T-helper 1 cell (primary cell): Measurements from ENCODE around the gene SRGAP1.
"Not testable (repeated sequence)": the region's sequence is repeated elsewhere in the genome, so short reads cannot be mapped to it uniquely, and the experiment has no call there.

ENCODE experiments used
- DNase-seq, 5 donors: peaks; one replicate each; pipeline ENCODE4 v3.0.0-alpha.2; 2012 to 2020

SRGAP1 gene

DNA sequence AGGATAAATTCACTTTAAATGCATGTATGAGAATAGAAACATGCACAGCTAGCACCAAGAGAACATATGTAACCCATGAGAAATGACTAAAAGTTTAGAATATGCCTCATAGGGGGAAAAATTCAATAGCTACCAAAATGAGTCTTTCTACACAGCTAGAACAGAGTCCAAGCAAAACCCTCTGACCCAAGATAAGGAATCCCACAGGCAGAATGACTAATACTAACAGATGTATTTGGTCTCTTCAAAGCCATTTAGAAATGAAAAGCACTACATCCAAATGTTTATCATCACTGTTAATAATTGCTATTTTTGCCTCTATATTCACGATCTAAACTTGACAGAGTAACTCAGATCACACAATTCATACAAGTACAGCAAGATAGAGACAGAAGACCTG is 333.6 kb downstream of the SRGAP1 start:
- no peak for DNase-seq

DNA sequence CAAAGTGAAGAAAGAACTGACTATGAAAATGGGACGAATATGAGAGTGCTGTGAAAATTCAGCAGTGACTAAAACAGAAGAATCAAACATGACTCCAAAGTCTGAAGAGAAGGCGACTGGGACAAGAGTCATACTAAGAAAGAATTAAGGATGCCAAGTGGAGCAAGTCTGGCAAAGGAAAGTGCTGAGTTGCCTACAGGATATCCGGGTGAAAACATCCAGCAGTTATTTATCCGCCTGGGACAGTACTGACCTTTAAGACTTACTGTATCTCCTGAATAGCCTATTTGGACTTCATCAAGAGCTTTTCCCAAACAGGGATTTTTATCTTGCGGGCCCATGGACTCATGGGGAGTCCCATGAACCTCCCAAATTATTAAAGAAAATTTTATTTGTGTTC is 336.5 kb downstream of the SRGAP1 start:
- DNase-seq, result no peak

- no peak for DNase-seq
Observed at GRCh38 chr12:64181430-64182291, 337.2 kb downstream of the SRGAP1 start.

DNA sequence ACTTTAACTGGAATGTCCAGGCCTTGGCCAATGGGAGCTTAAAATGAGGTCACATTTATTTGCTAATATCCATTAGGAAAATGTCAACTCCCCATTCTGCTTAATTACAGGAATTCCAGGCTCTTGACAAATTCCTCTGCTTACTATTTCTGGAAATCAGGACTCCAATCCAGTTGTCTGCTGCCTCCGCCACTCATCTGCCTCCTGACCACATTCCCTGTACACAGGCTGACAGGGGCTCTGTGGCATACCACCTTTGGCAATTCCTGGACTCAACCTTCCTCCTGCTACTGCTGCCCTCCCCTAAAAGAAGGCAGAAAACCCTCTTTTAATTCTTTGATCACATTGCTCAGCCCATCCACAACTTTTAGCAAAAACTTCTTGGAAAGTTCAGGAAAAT is 339.7 kb downstream of the SRGAP1 start:
- DNase-seq, result no peak

- DNase-seq, result peak in 1 of 5 donors; percentile 50
Observed at GRCh38 chr12:64186789-64187188, 342.3 kb downstream of the SRGAP1 start.

DNA sequence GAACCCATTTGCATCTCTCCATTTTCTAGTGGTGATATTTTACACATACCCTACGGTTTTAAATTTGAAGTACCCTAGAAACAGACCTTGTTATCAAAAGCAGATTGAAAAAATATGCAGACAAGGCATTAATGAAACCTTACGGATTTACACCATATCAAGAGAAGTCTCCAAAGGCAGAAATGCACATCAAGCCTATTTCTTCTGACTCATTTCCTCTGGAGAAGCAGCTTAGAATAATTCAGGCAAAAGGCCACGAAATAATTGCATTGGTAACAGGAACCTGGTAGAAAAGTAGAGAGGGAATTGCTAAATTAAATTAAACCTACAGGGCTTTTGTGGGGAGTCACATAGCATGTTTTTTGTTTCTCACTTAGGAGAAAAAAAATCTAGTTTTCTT is 342.9 kb downstream of the SRGAP1 start:
- DNase-seq, result no peak

GRCh38 chr12:64187794-64188193 is 343.3 kb downstream of the SRGAP1 start:
- DNase-seq, result no peak

DNA sequence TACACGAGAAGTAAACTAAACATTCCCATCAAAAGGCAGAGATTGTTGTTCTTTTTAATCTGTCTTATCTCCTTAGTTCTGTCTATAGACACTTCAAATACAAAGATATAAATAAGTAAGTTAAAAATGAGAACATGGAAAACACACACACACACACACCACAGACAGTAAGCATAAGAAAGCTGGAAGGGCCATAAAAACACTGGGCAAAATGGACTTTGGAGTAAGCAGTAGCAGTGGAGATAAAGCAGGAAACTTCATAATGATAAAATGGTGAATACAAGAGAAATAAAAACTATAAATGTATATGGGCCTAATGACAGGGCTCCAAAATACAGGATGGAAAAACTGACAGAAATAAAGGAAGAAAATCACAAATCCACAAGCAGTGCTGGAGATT is 345.0 kb downstream of the SRGAP1 start:
- no peak for DNase-seq

DNA sequence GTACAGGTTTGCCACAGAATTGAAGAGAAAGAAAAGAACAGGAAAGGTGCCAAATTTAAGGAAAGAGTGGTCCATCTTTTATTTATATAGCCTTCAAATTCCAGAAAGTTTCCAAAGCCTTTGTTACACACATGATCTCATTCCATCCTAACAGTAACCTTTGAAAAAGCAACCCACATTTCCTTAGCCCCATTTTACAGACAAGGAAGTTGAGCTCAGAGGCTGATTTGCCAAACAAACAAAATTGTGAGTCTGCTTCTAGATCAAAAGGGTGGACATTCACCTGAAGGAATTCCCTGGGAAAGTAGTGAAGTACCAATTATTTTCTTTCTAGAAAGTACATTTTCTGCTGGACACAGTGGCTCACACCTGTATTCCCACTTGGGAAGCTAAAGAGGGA is 345.6 kb downstream of the SRGAP1 start:
- DNase-seq, result no peak

GRCh38 chr12:64192644-64193444 is 348.3 kb downstream of the SRGAP1 start:
- DNase-seq, result peak in 1 of 5 donors; percentile 46

DNA sequence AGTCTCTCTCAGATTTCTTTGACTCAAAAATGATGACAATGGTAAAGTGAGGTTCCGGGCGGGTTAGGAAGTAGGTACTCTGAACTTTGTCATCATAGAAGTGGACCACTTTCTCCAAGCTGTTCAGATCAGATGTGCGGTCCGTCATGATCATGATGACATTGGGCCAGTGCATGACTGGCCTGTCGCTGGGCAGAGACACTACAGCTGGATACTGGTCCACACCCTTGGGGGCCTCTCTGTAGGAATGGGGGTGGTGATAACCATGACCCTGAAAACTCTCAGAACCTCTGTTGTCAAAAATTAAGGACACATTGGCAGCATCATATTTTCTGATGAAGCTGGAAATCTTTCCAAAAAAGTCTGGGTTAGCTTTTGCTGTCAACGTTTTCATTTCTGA is 349.4 kb downstream of the SRGAP1 start:
- DNase-seq, result no peak

- DNase-seq, result no peak
Observed at GRCh38 chr12:64194333-64195149, 350.0 kb downstream of the SRGAP1 start.

- DNase-seq, result not testable (repeated sequence)
Observed at GRCh38 chr12:64195841-64196240, 351.3 kb downstream of the SRGAP1 start.

DNA sequence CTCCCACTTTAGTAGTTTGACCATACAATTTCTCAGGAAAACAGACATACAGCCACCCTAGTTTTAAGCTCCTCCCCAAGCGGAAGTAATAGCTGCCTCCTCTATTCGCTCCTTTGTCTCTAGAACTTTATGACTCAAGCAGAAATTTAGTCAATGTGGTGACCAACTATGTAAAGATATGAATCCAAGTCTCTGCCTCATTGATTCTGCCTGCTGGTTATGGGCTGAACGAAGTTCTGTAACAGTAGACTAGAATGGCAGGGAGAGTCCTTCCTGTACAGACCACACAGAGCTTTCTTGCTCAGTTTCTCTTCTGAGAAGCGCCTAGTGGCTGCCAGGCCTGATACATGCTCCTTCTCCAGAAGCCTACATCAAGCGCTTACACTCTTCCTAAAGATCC is 358.5 kb downstream of the SRGAP1 start:
- no peak for DNase-seq

- no peak for DNase-seq
Observed at GRCh38 chr12:64203775-64204174, 359.3 kb downstream of the SRGAP1 start.

- no peak for DNase-seq
Observed at GRCh38 chr12:64205542-64205941, 361.0 kb downstream of the SRGAP1 start.

GRCh38 chr12:64207453-64207852 is 363.0 kb downstream of the SRGAP1 start:
- no peak for DNase-seq
